Neural cell (in vitro differentiated cells): Measurements from ENCODE around the gene IGF2R.

Experiments used
- CTCF ChIP-seq: fragments of 450-650 bp; IDR thresholded peaks from 2 replicates; pipeline ENCODE4 v1.5.1; 2014; ENCODE audit warnings: antibody characterized with exemption, mild to moderate bottlenecking, moderate library complexity; ENCODE audit not compliant: poor library complexity, severe bottlenecking
- EP300 ChIP-seq: fragments of 450-650 bp; conservative IDR thresholded peaks from 2 replicates; pipeline ENCODE4 v1.6.1; 2014; ENCODE audit warnings: antibody characterized with exemption, mild to moderate bottlenecking, moderate library complexity; ENCODE audit not compliant: poor library complexity, severe bottlenecking
- EZH2 ChIP-seq: fragments of 200-600, 300-800 bp; shearing (Covaris generic), sonication (generic); IDR thresholded peaks from 2 replicates; pipeline ENCODE4 v1.6.1; 2014; ENCODE audit warnings: antibody characterized with exemption, low read length, borderline replicate concordance, mild to moderate bottlenecking; ENCODE audit not compliant: insufficient read depth, poor library complexity, severe bottlenecking
- MXI1 ChIP-seq: fragments of 450-650 bp; conservative IDR thresholded peaks from 2 replicates; pipeline ENCODE4 v1.6.1; 2014; ENCODE audit warnings: antibody characterized with exemption, mild to moderate bottlenecking; ENCODE audit not compliant: poor library complexity, severe bottlenecking
- RAD21 ChIP-seq: fragments of 450-650 bp; conservative IDR thresholded peaks from 2 replicates; pipeline ENCODE4 v1.6.1; 2014; ENCODE audit warnings: antibody characterized with exemption, mild to moderate bottlenecking, moderate library complexity
- REST ChIP-seq: IDR thresholded peaks from 2 replicates; pipeline ENCODE4 v1.6.1; 2012; ENCODE audit warnings: borderline replicate concordance
- SMC3 ChIP-seq: fragments of 450-650 bp; conservative IDR thresholded peaks from 2 replicates; pipeline ENCODE4 v1.6.1; 2014; ENCODE audit warnings: antibody characterized with exemption, mild to moderate bottlenecking, moderate library complexity; ENCODE audit not compliant: poor library complexity

- TF ChIP-seq CTCF, result no peak
- no peak for TF ChIP-seq EZH2
- TF ChIP-seq REST, result no peak
- TF ChIP-seq MXI1, result no peak
- TF ChIP-seq EP300, result no peak
- TF ChIP-seq RAD21, result no peak
- TF ChIP-seq SMC3, result no peak
Observed at GRCh38 chr6:160031442-160031841, 62.6 kb downstream of the IGF2R start.
